Measurements from ENCODE around the gene CXCL10.

GRCh38 chr4:76024065-76024464 is 768 bp upstream of the CXCL10 start:
- TF ChIP-seq RAD51 (IDR thresholded peaks at IDR 0.05; ENCODE audit: borderline replicate concordance, low read depth) (no peak), HNRNPK (IDR thresholded peaks at IDR 0.05; ENCODE audit: low read depth, low read length, poor library complexity, severe bottlenecking) (no peak)

Measured in K562 (cell line).